ENCODE results near the gene BTBD9.
"Not testable (repeated sequence)": the region's sequence is repeated elsewhere in the genome, so short reads cannot be mapped to it uniquely, and the experiment has no call there.

The BTBD9 gene

GRCh38 chr6:38143191-38144150 lies 496.3 kb downstream of the BTBD9 start:
- no peak for DNase-seq (ENCODE audit: low spot score)

- DNase-seq (ENCODE audit: low spot score), result no peak
These were observed 497.4 kb downstream of the BTBD9 start for GRCh38 chr6:38142178-38142902.

GRCh38 chr6:38141716-38142115 lies 498.0 kb downstream of the BTBD9 start:
- no peak for DNase-seq (ENCODE audit: low spot score)

- DNase-seq (ENCODE audit: low spot score), result no peak
These were observed 498.6 kb downstream of the BTBD9 start for GRCh38 chr6:38141085-38141484.

- DNase-seq (ENCODE audit: low spot score), result no peak
These were observed 501.4 kb downstream of the BTBD9 start for GRCh38 chr6:38138374-38138773.

GRCh38 chr6:38137608-38138265 lies 502.0 kb downstream of the BTBD9 start:
- DNase-seq (ENCODE audit: low spot score), result no peak

GRCh38 chr6:38136547-38136946 lies 503.2 kb downstream of the BTBD9 start:
- no peak for DNase-seq (ENCODE audit: low spot score)

GRCh38 chr6:38134704-38135088 lies 505.0 kb downstream of the BTBD9 start:
- DNase-seq (ENCODE audit: low spot score), result no peak

GRCh38 chr6:38133932-38134703 lies 505.6 kb downstream of the BTBD9 start:
- DNase-seq (ENCODE audit: low spot score), result no peak

GRCh38 chr6:38131527-38131965 lies 508.2 kb downstream of the BTBD9 start:
- no peak for DNase-seq (ENCODE audit: low spot score)

GRCh38 chr6:38127284-38127683 lies 512.4 kb downstream of the BTBD9 start:
- DNase-seq (ENCODE audit: low spot score), result no peak

GRCh38 chr6:38124224-38124926 lies 515.4 kb downstream of the BTBD9 start:
- not testable (repeated sequence) for DNase-seq (ENCODE audit: low spot score)

GRCh38 chr6:38119516-38119915 lies 520.2 kb downstream of the BTBD9 start:
- no peak for DNase-seq (ENCODE audit: low spot score)

GRCh38 chr6:38118791-38119365 lies 520.9 kb downstream of the BTBD9 start:
- no peak for DNase-seq (ENCODE audit: low spot score)
